GM19035 (cell line): ENCODE data around the gene SEC14L6.

Experiments
- ATAC-seq: cut with Tn5 transposase; IDR thresholded peaks from one replicate; pipeline ENCODE4 v1.9.1; 2021; ENCODE audit not compliant: unreplicated experiment

The SEC14L6 gene

DNA sequence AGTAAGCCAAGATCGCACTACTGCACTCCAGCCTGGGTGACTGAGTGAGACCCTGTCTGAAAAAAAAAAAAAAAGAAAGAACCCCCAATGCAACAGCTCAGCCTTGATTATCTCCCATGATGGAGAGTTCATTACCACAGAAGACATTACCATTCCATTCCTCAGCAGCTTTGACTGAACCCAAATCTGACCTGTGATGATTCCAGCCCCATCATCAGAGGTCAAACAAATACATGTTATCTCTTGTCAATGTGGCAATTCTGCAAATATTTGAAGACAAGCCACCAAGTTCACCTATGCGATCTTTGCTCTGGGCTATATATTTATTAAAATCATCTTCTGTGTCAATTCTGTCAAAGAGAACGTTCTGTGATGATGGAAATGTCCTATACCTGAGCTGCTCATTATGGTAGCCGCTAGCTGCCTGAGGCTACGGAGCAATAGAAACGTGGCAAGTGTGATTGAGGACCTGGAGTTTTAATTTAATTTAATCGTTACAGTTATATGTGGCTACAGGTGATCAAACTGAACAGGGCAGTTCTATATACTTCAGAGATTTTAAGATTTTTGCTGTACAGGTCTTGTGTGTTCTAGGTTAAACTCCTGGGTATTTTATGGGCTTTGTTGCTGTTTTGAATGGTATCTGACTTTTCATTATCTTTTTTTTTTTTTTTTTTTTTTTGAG is 48.9 kb downstream of the SEC14L6 start:
- ATAC-seq: no peak

DNA sequence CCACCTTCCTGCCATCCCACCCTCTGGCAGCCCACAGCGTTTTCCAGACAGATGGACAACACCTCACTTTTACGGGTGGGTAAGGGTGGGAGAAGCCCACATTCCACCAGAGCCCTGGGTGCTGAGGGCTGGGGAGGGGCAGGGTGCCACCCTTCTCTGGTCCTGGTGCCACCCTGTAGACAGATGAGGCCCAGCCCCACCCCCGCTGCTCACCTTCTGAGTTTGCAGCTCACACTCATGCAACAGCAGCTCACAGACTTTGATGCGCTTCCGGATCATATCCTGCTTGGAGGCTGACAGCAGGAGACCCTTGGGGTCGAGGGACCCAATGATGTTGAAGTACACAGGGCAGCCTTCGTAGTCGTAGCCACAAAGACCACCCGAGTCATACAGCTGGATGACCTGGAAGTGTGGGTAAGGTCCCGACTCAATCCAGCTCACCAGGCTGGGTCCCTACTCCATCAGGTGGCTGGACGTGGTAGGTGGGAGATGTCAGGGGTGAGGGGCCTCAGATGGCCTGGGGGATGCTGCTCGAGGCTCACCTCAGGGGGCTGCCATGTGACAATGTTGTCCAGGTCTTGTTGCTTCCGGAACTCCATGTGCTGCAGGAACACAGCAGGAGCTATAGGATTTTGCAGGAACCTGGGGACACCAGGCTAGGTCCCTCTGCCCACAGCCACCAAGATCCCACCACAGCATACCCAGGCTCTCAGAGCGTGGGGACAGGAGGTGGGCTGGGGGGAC is 51.3 kb downstream of the SEC14L6 start:
- ATAC-seq: no peak

DNA sequence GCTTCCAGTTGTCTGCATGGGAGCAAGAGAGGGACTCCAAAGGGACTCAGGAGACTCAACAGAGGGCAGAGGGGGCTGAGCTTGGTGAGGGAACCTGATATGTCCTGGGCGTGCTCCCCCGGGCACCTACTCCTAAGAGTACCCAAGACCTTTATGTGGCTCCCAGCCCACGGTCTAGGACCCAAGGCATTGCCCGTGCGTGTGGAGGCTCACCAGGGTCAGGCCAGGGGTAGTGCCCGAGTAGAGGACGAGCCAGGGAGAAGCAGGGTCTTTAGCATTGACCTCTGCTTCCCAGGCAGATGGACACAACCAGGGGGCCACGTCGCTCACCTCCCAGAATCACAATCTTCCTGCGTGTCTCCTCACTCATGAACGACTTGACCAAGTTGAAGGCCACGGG is 54.4 kb downstream of the SEC14L6 start:
- no peak for ATAC-seq

DNA sequence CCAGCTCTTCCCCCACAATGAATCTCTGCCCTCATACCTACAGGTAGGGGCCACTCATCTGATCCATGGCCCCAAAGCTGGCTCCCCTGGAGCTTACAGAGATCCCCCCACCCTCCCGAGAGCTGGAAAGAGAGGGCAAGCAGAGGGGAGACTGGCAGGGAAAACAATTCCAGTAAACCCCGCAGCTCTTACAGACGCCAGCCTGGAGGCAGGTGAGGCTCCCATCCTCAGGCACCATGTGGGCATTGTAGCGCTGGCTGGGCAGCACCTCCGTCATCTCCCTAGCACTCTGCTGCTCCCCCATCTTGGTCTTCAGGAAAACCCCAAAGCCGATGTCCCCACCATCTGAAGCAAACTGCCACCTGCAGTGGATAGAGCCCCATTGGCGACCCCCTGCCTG is 55.2 kb downstream of the SEC14L6 start:
- no peak for ATAC-seq

DNA sequence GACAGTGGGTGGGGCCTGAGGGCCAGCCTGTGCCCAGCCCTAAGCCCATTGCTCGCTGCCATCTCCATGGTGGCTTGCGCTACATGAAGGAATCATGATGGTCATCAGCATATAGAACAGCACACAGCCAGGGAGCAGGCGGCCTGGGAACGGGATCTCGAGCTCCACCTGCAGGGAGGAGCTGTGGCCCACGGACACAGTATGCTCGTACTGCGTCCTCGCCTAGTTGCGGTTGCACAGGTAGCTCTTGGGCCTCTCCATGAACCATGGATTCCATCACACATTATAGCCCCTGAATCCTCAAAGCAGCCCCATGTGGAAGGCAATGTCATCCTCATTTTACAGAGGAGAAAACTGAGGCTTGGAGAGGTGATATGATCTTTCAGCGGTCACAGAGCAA is 56.1 kb downstream of the SEC14L6 start:
- no peak for ATAC-seq

DNA sequence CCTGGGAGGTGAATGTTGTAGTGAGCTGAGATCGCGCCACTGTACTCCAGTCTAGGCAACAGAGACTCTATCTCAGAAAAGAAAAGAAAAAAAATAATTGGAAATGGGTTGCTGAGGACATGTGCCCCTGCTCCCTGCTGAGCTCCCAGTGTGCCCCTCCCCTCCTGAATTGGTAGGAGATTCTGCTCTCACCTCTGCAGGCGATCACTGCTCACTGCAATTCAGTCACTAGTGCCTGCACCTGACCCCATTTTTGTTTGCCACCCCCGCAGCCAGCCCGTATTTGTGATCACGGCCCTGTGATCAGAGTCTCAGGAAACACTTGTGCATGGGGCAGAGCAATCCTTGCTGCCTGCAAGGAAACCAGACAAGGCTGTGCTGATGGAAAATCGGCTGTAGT is 58.4 kb downstream of the SEC14L6 start:
- no peak for ATAC-seq

DNA sequence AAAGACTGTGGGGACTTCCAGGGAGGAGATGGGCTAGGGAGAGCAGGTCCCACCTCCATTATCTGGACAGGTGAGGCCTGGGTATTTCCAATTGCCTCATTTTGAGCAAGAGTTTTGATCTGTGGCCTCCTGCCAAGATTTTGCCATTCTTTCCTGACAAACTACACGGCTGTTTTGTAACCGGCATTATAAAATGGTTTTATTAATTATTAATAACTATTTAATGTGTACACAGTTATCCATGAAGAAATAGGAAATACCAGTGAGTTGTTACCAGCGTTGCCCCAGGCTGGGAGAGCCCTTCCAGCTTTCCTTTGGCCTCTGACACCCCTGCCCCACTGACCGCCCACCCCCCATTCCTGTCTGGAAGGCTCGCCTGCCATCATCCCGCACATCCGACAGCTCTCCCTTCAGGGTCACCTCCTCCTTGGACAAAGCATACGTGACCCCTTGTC is 59.9 kb downstream of the SEC14L6 start:
- no peak for ATAC-seq

DNA sequence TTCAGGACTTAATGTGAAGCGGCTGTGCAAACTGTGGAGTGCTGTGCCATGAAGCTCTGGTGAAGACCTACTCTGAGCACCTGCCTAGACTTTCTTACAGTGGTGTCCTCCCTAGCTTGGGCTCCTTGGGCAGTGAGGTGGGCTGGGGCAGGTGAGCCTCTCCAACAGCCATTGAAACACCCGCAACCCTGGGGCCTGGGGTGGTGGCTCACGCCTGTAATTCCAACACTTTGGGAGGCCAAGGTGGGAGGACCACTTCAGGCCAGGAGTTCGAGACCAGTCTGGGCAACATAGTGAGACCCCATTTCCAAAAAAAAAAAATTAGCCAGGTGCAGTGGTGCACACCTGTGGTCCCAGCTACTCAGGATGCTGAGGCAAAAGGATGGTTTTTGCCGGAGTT is 60.4 kb downstream of the SEC14L6 start:
- ATAC-seq: no peak

DNA sequence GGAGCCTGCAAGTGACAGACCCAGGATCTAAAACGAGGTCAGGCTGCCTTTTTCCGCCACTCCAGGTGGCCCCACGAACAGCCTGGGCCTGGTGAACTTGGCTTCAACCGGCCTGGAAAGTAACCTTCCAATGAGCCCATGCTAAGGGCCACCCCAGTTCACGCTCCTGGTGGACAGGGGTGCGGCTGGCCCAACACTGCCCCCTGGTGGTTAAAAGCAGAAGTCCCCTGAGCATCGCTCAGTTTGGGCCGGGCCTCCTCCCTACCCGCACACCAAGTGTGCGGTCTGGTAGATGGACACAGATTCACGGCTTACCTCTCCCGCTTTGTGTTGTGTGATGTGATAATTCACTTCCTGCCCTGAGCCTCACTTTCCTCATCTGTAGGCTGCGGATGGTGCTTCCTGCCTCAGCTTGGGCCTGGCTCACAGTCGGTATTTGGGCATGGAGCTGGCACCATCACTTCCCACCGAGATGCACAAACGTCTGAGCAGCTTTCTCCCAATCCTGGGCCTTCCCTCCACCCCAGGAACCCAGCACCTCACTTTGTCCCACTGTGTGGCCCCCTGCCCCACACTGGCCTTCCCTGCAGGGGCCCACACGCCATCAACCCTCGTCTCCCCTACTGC is 61.1 kb downstream of the SEC14L6 start:
- no peak for ATAC-seq

DNA sequence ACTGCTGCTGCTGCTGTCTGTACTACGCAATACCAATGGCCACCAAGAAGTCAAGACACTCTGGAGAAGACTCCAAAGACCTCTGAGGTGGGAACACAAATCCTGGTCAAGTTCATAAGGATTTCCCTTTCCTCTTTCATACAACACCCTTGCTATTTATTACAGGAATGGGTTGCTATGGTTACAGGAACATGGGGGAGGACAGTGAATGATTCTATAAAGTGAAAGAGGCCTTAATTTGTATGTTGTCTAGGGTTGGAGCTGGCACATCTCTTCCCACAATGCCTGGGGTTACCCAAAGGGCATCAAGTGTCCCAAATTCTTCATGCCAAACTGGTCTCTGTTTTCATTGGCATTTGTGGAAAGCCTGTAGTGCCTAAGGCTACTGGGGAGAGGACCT is 63.4 kb downstream of the SEC14L6 start:
- no peak for ATAC-seq

DNA sequence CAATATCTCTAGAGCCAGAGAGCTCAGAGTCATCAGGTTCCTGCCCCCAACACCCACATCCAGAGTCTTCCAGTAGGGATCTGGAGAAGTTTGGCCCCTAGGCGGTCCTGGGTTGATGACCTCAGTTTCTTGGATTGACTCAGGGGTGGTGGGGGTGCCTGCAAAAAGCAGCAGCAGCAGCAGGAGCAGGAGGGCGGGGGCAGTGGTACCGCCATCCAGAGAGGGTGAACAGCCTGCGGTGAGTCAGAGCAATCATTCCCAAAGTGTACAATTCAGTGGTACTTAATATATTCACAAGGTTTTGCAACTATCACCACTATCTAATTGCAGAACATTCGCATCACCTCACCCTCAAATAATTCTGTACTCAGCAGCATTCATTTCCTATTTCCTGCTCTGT is 64.8 kb downstream of the SEC14L6 start:
- no peak for ATAC-seq

DNA sequence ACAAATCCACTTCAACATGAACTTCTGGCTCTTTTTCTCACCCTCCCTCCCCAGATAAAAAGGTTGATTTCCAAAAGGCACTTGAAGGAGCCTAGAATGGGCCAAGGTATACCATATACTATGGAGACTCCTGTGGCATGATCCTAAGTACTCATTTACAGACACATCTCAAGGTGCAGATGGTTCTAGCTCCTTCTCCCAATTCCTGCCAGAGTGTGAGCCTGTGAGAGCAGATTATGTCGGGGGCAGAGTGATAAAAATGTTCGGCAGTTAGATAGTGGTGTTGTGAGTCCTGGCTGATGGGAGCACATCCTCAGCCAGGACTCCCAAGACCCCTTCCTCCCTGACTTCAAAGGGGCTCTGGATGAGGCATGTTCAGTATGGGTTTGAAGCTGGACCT is 66.6 kb downstream of the SEC14L6 start:
- no peak for ATAC-seq

DNA sequence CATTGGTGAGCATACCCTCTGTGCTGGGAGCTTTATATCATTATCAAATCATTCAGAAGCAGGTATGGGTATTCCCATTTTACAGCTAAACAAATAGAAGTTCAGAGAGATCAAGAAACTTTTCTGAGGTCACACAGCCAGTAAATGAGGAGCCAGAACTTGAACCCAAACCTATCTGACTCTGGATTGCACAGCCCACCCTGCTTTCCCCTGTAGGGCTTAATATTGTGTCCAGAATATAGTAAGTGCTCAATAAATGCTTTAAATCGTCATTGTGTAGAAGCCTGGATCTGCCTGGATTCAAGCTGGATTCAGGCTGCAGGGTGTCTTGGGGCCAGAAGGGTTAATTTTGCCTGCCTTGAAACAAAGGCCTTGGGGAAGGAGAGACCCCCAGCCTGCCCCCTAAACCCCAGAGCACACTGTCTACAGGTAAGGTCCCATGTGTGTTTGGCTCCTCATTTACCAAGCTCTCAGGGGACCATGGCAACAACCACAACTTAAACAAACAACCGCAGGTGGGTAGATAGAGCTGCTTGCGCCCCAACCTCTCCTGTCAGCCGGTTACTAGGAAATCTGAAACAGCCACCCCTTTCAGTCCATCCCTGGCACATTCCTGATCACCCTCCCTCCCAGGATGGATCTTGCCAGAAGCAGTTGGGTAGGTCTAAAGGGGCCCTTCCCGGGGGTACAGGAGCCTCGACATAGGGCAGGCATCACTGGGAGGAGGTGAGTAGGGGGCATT is 71.7 kb downstream of the SEC14L6 start:
- no peak for ATAC-seq

DNA sequence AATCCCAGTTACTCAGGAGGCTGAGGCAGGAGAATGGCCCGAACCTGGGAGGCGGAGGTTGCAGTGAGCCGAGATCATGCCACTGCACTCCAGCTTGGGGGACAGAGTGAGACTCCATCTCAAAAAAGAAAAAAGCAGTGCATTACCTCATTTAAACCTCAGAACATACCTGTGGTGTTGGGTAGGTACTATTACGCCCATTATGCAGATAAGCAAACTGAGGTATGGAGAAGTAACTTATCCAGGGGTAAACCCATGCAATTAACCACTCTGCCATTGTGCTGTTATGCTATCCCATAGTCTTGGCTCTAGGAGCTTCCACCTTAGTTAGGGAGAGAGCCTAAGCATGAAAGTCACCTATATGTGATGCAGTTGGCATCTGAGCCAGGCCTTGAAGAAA is 72.4 kb downstream of the SEC14L6 start:
- no peak for ATAC-seq

DNA sequence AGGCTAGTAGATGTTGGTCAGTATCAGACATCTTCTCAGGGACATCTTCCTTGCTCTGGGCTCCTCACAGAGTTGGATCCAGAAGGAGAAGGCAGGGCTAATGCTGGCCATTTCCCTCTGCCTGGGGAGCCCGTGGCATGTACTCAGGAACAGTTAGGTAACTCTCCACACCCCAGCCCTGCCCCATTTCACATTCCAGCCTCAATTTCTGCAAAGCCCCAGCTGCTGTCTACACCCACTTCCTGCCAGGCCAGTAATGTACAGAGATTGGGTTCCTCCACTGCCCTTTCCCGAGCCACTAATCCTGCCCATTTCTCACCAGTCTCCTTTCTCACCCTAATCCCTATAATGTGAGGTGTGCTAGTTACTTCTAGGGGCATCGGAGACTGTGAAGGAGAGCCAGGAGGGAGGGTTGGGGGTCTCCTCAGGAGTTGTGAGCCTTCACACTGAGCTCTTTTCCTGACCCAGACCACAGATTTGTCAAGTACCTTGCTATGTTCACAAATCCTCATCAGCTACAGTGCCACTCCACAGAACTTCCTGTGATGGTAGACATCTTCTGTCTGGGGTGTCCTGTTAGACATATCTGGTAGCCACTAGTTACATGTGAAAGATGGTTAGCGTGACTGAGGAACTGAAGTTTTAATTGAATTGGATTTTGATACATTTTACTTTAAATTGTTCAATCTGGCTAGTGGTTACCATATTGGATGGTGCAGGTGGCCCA is 73.4 kb downstream of the SEC14L6 start:
- no peak for ATAC-seq
